ENCODE measurements around the gene SCMH1. TPM values are rescaled to one million over a fixed set of nuclear protein-coding genes. Genes with fewer than 3 reads are reported as not detected.

SCMH1 gene
- total and polyA plus RNA-seq, 2 donors (not counting 3 experiments of a cell fraction or from before 2014, with no cell fraction given): 39.9 to 40.7 TPM

DNA sequence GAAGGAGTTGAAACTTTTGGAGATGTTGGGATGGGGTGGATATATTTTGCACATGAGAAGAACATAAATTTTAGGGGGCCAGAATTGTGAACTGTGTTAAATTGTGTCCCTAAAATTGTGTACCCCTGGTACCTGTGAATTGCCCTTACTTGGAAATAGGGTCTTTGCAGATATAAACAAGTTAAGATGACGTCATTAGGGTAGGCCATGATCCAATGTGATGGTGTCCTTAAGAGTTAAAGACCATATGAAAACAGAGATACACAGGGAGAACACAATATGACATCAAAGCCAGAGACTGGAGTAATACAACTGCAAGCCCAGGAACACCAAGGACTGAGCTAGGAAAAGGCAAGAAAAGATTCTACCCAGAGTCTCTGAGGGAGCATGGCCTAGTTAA is 24.0 kb downstream of the SCMH1 start:
- POLR2A ChIA-PET: no interaction called here
- intact Hi-C loops (cut with micrococcal nuclease): no loop called here
- no peaks in the 10 kb centered on the region for H4K20me1 ChIP-seq (replicated peaks; ENCODE audit: control insufficient read depth, extremely low read depth, insufficient read depth, low read length)
- DNase-seq (ENCODE audit: low read depth, low spot score) (no peak), FAIRE-seq (no peak)
- dilution Hi-C loops (cut with MboI; ENCODE audit: extremely low pct_ligation_motif_present, low sequenced_read_pairs): no loop called here
- H3K4me1 ChIP-seq (ENCODE audit: control insufficient read depth, extremely low read depth, insufficient read depth, low read length): no peaks in the 10 kb centered on the region
- H3K9me1 ChIP-seq (replicated peaks; ENCODE audit: control insufficient read depth, extremely low read depth, insufficient read depth, low read length): no peaks in the 10 kb centered on the region
- H3K4me3 ChIP-seq (replicated peaks in 1 of 3; ENCODE audit: insufficient read depth in 1 of 3, low read depth in 1 of 3, low read length in 3 of 3): no peak overlapping the region
- no peak overlapping the region for H2AFZ ChIP-seq (ENCODE audit: low read depth, low read length)
- TF ChIP-seq POLR2AphosphoS5 (IDR thresholded peaks at IDR 0.05; ENCODE audit: insufficient read depth, low read depth, low read length): no peak
- no peak for TF ChIP-seq MYC (IDR thresholded peaks at IDR 0.05; ENCODE audit: low read depth, low read length)
- TF ChIP-seq, protein P1, sequence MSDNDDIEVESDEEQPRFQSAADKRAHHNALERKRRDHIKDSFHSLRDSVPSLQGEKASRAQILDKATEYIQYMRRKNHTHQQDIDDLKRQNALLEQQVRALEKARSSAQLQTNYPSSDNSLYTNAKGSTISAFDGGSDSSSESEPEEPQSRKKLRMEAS (IDR thresholded peaks at IDR 0.05; ENCODE audit: insufficient read depth, insufficient read length): no peak
- TF ChIP-seq, protein P2, sequence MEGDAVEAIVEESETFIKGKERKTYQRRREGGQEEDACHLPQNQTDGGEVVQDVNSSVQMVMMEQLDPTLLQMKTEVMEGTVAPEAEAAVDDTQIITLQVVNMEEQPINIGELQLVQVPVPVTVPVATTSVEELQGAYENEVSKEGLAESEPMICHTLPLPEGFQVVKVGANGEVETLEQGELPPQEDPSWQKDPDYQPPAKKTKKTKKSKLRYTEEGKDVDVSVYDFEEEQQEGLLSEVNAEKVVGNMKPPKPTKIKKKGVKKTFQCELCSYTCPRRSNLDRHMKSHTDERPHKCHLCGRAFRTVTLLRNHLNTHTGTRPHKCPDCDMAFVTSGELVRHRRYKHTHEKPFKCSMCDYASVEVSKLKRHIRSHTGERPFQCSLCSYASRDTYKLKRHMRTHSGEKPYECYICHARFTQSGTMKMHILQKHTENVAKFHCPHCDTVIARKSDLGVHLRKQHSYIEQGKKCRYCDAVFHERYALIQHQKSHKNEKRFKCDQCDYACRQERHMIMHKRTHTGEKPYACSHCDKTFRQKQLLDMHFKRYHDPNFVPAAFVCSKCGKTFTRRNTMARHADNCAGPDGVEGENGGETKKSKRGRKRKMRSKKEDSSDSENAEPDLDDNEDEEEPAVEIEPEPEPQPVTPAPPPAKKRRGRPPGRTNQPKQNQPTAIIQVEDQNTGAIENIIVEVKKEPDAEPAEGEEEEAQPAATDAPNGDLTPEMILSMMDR (IDR thresholded peaks at IDR 0.05; ENCODE audit: extremely low read depth in 1 of 2, insufficient read depth in 1 of 2, low read depth in 1 of 2, low read length in 2 of 2): no peak
- no peak for TF ChIP-seq POLR2A (IDR thresholded peaks at IDR 0.05; ENCODE audit: low read depth, low read length)
- TF ChIP-seq EZH2 (IDR thresholded peaks at IDR 0.05; ENCODE audit: borderline replicate concordance, low read depth, low read length, severe bottlenecking): no peak
- no peak for TF ChIP-seq GATA2 (IDR thresholded peaks at IDR 0.05; ENCODE audit: insufficient read depth, insufficient read length, low read depth, low read length)
- no peak for TF ChIP-seq FOS (IDR thresholded peaks at IDR 0.05; ENCODE audit: borderline replicate concordance, insufficient read depth, low read length)
- no peak for TF ChIP-seq JUN (IDR thresholded peaks at IDR 0.05; ENCODE audit: borderline replicate concordance, insufficient read depth, insufficient read length, low read depth)
- no peak overlapping the region for H3K27ac ChIP-seq (ENCODE audit: insufficient read depth, low read depth, low read length)
- no TSS peak for BruUV-seq (replicated peaks)
- CTCF ChIA-PET: no interaction called here
- no peaks in the 10 kb centered on the region for H3K27me3 ChIP-seq (ENCODE audit: control insufficient read depth in 2 of 2, insufficient read depth in 2 of 2, low read length in 2 of 2)
- no peaks in the 10 kb centered on the region for H3K9me3 ChIP-seq (replicated peaks; ENCODE audit: control insufficient read depth, insufficient read depth, low read length)
- H3K9ac ChIP-seq (replicated peaks; ENCODE audit: extremely low read depth, insufficient read depth, low read length): no peak overlapping the region
- H3K79me2 ChIP-seq (ENCODE audit: control insufficient read depth, insufficient read depth, low read length): peaks cover 13% of the 10 kb centered on the region
- no peaks in the 10 kb centered on the region for H3K36me3 ChIP-seq (ENCODE audit: control insufficient read depth in 2 of 2, extremely low read depth in 1 of 2, insufficient read depth in 2 of 2, low read length in 2 of 2)
- H3K4me2 ChIP-seq (ENCODE audit: insufficient read depth, low read length): no peak overlapping the region

All from endothelial cell of umbilical vein (primary cell).